ENCODE measurements around the gene SPOP. TPM values are rescaled to one million over a fixed set of nuclear protein-coding genes. Genes with fewer than 3 reads are reported as not detected.
"Not testable (repeated sequence)": the region's sequence is repeated elsewhere in the genome, so short reads cannot be mapped to it uniquely, and the experiment has no call there.

SPOP gene
- total RNA-seq: 100 to 1,000 TPM; 117 to 130 TPM
- long read RNA-seq, donor 1, transcript SPOP-221 (1 exons, 2,135 nt): minor isoform, 18 of 74 reads
- long read RNA-seq, donor 1, transcript SPOP-202 (11 exons, 2,985 nt): minor isoform, 5 of 74 reads
- long read RNA-seq, donor 1, transcript SPOP-206 (10 exons, 1,865 nt): major isoform, 27 of 74 reads
- long read RNA-seq, donor 1, partial matches to known transcripts: 4 of 74 reads
- long read RNA-seq, donor 1, other reads (novel, unspliced or antisense): 17 of 74 reads
- long read RNA-seq, donor 2, transcript SPOP-206 (10 exons, 1,865 nt): major isoform, 295 of 574 reads
- long read RNA-seq, donor 2, transcript SPOP-202 (11 exons, 2,985 nt): minor isoform, 32 of 574 reads
- long read RNA-seq, donor 2, transcript SPOP-205 (11 exons, 1,932 nt): minor isoform, 27 of 574 reads
- long read RNA-seq, donor 2, transcript SPOP-201 (11 exons, 2,965 nt): minor isoform, 49 of 574 reads
- long read RNA-seq, donor 2, partial matches to known transcripts: 22 of 574 reads
- long read RNA-seq, donor 2, other reads (novel, unspliced or antisense): 137 of 574 reads

DNA sequence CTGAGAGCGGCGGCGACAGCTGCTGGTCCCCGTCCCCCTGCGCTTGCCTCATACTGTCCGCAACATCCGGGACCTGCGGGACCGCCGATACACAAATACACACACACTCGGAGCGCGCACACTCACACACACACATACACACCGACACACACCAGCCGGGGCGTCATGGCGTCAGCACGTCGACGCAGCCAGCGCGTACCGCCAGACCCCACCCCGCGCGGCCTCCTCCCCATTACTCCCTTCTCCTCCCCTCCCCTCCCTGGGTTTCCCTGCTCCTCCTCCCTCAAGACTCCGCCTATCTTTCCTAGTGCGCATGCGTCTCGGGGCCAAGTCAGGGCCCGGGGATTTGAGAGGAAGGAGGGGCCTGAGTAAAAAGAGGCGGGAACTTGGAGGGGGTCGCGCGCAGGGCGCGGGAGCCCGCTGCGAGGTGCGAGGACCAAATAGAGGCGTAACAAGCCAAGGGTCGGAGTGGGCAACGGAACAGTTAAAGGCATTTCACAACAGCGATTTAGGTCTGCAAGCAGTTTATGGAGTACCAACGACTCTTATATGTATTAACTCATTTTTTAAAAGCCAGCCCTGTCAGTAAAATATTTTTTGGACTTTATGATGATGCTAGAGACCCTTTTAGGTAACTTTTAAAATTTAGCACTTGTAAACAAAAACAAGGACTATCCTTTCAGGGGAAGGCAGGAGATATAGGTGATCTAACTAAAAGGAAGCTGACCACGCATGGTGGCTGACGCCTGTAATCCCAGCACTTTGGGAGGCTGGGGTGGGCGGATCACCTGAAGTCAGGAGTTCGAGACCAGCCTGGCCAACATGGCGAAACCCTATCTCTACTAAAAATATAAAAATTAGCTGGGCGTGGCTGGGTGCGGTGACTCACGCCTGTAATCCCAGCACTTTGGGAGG is at the start of gene SPOP:
SPOP (minus strand) TSS at position 165 of the 915 bp plus-strand sequence. CDS start 55,287 bp downstream, outside the sequence.
- peak; percentile 100 for DNase-seq (ENCODE audit: low spot score)
- intact Hi-C loops (cut with DNase I): loop anchor here in 1 of 2 donors (10.0 kb wide), 1 partner anchor 63 kb away; no protein-coding TSS in a partner anchor

DNA sequence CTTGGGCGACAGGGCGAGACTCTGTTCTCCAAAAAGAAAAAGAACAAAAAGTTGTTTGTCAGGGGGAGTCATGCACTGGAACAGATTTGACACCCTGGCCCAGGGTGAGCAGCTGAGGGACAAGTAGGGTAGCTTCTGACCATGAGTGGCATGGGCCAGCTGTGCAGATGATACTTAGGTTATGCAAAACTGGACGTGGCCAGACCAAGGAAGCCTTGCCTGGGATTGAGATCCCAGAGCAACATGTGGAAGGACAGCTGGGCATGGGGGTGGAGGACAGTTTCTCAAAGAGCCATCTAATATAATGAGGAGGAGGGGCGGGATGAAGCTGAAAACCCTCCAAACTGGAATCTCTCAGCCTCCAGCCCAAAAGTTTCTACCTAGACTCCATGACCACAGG is 49.5 kb upstream of the SPOP start:
- intact Hi-C loops (cut with DNase I): no loop called here
- no peak for DNase-seq (ENCODE audit: low spot score)

DNA sequence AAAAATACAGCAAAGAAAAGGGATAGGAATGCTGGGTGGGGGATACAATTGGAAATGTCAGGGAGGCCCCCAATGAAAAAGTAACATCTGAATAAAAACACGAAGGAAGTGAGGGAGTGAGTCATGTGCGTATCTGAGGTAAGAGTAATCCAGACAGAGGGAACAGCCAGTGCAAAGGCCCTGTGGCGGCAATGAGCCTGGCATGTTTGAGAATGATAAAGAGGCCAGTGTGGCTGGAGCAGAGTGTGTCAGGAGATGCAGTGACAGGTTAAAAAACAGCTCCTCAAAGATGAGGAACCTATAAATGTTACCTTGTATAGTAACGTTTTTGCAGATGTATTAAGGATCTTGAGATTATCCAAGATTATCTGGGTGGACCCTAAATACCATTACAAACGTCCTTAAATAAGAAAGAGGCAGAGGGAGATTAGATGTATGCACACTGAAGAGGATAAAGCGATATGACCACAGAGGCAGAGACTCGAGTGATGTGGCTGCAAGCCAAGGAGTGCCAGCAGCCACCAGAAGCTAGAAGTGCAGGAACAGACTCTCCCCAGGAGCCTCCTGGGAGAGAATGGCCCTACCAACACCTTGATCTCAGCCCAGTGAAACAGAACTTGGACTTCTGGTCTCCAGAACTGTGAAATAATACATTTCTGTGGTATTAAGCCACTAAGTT is 47.7 kb upstream of the SPOP start:
- intact Hi-C loops (cut with DNase I): no loop called here
- no peak for DNase-seq (ENCODE audit: low spot score)

DNA sequence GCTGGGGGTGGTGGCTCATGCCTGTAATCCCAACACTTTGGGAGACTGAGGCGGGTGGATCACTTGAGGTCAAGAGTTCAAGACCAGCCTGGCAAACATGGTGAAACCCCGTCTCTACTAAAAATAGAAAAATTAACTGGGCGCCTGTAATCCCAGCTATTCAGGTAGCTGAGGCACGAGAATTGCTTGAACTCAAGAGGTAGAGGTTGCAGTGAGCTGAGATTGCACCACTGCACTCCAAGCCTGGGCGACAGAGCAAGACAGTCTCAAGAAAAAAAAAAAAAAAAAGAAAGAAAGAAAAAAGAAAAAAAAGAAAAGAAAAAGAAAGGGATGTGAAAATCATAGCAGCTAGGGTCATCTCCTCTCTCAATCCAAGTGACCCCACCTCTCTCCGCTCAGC is 46.7 kb upstream of the SPOP start:
- intact Hi-C loops (cut with DNase I); DNase-seq (ENCODE audit: low spot score): not testable (repeated sequence)

DNA sequence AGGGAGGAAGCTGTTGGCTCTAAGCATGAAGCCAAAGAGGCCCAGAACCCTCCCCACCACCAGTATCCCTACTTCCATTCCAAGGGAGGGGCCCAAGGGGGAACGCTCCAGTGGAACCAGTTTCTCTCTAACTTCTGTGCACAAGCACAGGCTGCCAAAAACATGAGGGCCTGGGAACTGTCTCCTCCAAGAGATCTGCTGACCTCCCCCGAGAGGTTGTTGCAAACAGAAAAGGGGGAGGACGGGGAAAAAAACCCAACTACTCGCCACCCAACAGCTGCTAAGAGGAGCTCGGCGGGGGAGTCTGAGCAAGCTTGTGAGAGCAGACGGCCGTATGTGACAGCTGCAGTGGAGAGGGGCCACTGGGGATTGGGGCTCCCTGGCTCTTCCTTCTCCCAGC is 45.5 kb upstream of the SPOP start:
- intact Hi-C loops (cut with DNase I): no loop called here
- no peak for DNase-seq (ENCODE audit: low spot score)

DNA sequence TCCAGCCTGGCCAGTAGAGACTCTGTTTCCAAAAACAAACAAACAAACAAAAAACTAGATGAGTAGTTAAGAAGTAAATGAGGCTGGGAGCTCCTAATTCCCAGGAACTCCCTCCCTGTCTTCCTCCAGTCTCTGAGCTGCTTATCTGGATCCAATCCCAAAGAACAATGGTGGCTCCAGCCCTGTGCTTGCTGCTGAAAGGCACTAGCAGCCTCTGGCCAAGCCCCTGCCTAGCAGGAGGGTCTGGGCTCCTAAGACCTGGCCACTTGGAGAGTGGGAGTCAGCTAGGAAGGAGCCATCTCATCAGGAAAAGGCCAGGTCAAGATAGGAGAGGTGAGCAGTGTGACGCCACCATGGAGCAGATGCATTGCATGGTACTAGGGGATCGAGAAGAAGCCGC is 44.2 kb upstream of the SPOP start:
- DNase-seq (ENCODE audit: low spot score): no peak
- intact Hi-C loops (cut with DNase I): no loop called here

DNA sequence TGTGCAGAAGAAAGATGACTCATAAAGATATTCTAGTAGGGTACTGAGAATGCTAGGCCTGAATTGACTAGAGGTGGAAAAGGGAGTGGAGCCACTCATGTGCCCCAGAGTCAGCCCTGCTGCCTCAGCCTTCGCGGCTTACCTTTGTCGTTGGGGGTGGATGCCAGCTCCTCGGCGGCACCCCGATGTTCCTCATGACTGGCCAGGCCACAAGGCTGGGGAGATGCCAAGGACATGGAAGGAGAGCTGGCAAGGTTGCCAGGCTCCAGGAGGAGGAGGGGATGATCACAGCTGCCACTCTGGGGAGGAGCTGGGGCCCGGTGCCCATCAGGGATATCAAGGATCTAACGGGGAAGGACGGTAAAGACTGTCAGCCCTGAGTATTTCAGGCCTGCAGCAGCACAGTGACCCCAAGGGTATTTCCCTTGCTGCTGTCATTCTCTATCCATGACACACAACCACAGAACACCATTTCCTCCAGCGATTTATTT is 39.5 kb upstream of the SPOP start:
- no peak for DNase-seq (ENCODE audit: low spot score)
- intact Hi-C loops (cut with DNase I): loop anchor here in 1 of 2 donors (10.0 kb wide), 1 partner anchor 47 kb away; the partner anchor contains the start of gene FAM117A

DNA sequence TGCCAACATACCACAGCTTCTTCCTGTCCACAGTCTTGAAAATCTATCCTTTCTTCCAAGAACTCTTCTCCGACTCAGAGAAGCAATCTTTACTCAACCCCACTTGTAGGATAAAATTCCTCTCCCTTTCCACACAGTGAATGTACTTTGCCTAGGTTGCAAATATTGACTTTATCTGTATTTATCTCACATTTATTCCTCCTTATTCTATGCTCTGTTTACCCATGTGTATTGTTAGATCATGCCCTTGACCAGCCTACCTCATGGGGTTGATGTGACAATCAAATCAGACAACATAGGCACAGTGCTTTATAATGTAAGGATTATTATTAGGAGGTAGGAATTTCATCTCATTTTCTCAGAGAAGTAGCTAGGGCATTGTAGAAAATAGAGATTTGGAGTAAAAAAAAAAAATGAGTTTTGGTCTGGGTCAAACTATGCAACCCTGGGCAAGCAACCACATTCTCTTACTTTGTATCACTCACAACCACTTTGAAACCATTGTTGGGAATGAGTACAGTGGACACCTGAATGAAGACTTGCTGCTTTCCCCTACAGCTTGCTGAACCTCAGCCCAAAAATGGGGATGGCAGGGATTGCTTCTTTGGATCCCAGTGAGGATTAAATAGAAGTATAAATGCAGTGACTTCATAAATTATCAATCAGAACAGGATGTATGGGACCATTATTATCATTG is 38.9 kb upstream of the SPOP start:
- DNase-seq (ENCODE audit: low spot score): no peak
- intact Hi-C loops (cut with DNase I): loop anchor here in 1 of 2 donors (10.0 kb wide), 1 partner anchor 48 kb away; the partner anchor contains the start of gene FAM117A

DNA sequence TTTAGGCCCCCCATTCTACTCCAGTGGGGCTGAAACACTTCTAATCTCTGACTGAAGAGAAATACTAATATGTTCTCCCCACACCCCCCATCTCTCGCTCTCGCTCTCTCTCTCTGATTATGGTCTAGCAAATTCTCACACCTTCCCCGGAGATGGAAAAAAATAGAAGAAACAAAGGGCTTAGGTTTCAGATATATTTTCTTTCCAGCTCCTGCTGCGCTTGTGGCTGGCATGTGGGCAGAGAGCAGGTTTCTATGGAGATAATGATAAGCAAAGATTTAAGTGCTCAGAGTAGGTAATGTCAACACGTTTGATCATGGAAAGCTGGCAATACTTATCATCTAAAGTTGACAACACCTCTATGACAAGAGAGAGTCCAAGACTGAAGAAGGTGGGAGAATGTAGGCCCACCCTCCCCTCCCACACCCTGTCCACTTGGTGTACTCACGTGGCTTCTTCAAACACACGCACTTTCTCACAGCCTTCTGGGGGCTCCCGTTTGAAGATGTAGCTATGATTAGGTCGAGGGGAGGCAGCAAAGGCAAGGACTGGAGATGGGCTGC is 37.9 kb upstream of the SPOP start:
- intact Hi-C loops (cut with DNase I): loop anchor here in 1 of 2 donors (10.0 kb wide), 1 partner anchor 49 kb away; the partner anchor contains the start of gene FAM117A
- no peak for DNase-seq (ENCODE audit: low spot score)

DNA sequence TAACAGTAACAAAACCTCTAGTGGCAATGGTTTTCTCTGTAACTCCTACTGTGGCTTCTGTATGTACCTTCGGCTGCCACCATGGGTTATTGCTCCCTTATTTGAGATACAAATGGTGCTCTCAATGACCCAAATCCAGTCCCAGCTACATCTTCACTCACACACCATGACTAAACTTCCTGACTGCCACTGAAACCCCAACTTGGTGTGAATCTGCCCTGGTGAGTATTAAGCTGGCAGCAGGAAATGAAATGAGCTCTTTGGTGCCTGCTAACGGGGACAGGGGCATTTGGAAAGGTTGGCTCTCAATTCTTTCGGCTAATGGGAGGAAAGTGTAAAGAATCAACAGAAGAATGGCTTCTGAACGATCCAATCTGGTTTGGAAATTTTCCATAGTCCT is 37.3 kb upstream of the SPOP start:
- intact Hi-C loops (cut with DNase I): loop anchor here in 1 of 2 donors (10.0 kb wide), 1 partner anchor 50 kb away; the partner anchor contains the start of gene FAM117A
- no peak for DNase-seq (ENCODE audit: low spot score)

DNA sequence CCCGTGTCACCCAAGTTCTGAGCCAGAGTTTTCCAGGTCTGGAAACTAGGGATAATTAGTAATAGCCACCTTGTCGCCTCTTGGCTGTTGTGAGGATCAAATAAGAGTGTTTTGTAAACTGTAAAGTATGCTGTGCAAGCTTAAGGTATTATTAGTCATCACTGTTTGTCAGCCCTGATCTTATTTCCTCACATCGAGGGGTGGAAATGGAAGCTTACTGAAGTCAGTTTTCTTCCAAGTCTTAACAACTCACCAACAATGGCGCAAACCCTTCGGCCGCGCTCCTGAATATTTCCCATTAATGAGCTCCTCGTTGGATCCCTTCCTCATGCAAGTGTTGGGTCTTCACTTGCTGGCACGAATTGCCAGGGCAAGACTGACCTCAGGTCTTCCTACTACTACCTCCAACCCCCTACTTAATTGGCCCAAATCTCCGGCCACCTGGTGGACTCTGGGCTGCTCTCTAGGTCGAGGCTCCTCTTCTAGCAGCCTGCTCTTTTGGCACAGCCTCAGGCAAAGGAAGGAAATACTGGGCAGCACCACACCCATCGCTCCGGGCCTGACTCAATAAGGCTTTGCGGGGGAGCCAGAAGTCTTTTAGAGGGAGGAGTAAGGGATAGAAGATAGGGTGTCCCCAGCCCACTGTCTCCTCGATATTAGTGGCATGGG is 30.8 kb upstream of the SPOP start:
- peak; percentile 61 for DNase-seq (ENCODE audit: low spot score)

DNA sequence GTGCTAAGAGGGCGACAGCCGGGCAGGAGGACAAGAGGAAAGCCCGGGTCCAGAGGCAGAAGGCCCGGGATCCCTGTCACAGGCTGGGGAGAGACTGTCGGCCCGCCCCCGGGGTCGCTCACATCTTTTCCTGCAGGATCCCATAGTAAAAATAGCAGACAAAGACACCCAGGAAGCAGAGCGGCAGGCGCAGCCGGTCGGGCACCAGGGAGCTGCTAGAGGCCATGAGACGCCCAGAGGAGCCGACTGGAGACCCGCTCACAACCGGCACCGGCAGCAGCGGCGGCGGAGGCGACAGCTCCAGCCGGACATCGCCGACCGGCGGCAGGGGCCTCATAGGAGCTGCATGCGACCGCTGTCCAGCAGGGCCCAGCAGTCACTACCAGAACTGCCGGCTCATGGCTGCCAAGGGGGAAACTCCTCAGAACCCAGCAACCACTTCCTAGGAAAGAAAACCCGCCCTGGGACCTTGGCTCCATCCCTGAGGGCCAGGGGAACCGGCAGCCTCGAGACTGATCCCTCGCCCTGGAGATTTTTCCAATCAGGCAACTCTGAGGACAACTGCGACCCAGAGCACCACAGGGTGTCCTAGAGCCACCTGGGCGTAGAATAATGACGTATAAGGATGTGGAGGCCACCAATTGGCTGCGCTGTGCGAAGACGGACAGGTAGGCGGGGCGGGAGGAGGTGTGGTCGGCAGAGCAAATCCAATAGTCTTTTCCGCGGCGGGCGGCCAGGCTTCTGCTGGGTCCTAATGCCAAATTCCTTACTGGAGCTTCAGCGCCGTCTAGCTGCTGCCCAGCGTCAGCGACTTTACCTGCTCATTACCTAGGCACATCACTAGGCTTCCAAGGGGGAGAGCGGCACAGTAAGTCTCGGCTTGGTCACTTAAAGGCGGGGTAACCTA is 30.0 kb upstream of the SPOP start, which contains the start of gene SLC35B1:
SLC35B1 (minus strand) TSS at position 357 of the 907 bp plus-strand sequence; CDS start at position 226, 131 bp downstream.
- peak; percentile 100 for DNase-seq (ENCODE audit: low spot score)
- intact Hi-C loops (cut with DNase I): loop anchor here in 1 of 2 donors (5.0 kb wide), 2 partner anchors 69 to 144 kb away; no protein-coding TSS in a partner anchor

More for the DNA sequence above, 30.8 kb upstream of the SPOP start:
- intact Hi-C loops (cut with DNase I): loop anchor here in 1 of 2 donors (5.0 kb wide), 2 partner anchors 69 to 144 kb away; no protein-coding TSS in a partner anchor

DNA sequence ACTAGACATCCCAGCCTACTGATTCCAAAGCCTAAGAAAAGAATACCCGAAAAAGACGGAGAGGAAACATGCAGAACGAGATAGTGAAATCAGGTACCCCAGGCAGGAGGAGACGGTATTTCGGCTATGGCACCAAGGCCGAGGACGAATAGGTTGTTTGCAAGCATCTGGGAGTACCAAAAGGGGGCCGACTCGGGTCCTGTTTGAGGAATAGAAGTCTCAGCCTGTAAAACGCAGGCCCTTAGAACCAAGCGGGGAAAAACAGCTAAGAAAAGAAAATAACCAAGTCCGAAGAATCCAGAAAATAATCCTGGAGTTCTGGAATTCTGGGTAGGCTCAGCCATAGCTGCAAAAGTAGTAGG is 29.3 kb upstream of the SPOP start:
- intact Hi-C loops (cut with DNase I): loop anchor here in 1 of 2 donors (5.0 kb wide), 2 partner anchors 70 to 145 kb away; no protein-coding TSS in a partner anchor
- DNase-seq (ENCODE audit: low spot score): no peak

DNA sequence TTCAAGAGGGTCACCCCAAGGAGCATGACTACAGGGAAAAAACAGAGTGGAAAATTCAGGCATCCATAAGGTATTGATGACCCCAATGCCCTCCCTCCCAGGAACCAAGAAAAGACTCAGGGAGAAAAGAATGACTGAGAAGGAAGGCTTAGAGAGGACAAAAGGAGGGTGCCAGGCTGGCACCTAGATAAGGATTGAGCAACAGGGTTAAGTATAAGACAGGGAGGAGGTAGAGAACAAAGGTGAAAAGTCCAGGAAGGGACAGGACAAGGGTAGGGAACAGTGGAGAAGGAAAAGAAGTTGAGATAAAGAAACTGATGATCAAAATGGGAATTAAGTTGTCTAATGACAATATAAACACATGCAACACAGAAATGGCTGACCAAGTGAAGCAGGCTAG is 27.4 kb upstream of the SPOP start:
- DNase-seq (ENCODE audit: low spot score): no peak
- intact Hi-C loops (cut with DNase I): loop anchor here in 1 of 2 donors (5.0 kb wide), 2 partner anchors 72 to 147 kb away; no protein-coding TSS in a partner anchor

DNA sequence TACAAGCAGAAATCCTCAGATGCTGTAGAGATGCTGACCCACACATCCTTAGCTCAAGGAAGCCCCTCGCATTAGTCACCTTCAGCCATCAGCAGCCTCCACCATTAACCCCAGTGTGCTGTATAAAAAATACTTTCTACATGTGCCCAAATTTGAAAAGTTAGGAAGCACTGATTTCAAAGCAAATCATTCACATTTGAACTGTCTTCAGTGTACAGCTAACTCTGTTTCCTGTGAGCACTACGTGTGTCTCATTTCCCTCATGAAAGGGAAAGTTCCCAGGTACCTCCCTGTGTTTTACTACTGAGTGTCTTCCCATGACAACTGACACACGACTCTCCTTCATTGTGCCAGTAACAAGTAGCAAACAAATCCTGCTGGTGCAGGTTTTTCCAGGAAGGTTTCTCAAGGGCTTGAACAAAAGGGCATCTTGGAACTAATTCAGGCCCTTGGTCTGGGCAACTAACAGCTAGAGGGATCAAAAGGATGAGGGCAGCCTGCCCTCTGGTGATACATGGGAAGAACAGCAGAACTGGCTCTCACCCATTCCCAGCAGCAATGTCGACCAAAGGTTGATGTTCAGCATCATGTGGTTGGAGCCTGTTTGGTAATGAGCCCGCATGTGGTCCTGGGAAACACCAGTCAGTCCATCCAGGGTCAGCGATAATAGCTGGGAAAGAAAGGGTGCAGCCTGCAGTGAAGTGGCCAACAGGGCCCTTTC is 25.8 kb upstream of the SPOP start:
- no peak for DNase-seq (ENCODE audit: low spot score)
- intact Hi-C loops (cut with DNase I): no loop called here
